ENCODE results near the gene OR5T2.
"Not testable (repeated sequence)": the region's sequence is repeated elsewhere in the genome, so short reads cannot be mapped to it uniquely, and the experiment has no call there.

Gene OR5T2

GRCh38 chr11:56234155-56234554, at the start of gene OR5T2:
Gene OR5T2, minus strand, starts transcription at chr11:56234255. Its CDS starts 1,193 bp downstream, at chr11:56233062.
- Mint-ChIP-seq H3K9me3 (ENCODE audit: low read depth) (peaks cover 8% of the 10 kb centered on the region), H3K4me1 (ENCODE audit: low read depth) (no peaks in the 10 kb centered on the region), H3K27me3 (no peaks in the 10 kb centered on the region), H3K36me3 (no peaks in the 10 kb centered on the region), H3K4me3 (no peak within 1 kb of the TSS), H3K27ac (no peak within 1 kb of the TSS)

- H3K27me3 Mint-ChIP-seq = no peaks in the 10 kb centered on the region
- no peaks in the 10 kb centered on the region for H3K4me1 Mint-ChIP-seq (ENCODE audit: low read depth)
- H3K27ac Mint-ChIP-seq = no peak within 1 kb of the TSS
- peaks cover 34% of the 10 kb centered on the region for H3K9me3 Mint-ChIP-seq (ENCODE audit: low read depth)
- H3K4me3 Mint-ChIP-seq = no peak within 1 kb of the TSS
- H3K36me3 Mint-ChIP-seq = no peaks in the 10 kb centered on the region
These were observed 39.8 kb upstream of the OR5T2 start, which contains the start of gene OR5T1 for GRCh38 chr11:56273854-56274253. Gene OR5T1, plus strand, starts transcription at chr11:56274154. Its CDS starts 1,485 bp downstream, at chr11:56275639.

GRCh38 chr11:56271092-56271491, 37.0 kb upstream of the OR5T2 start:
- Mint-ChIP-seq H3K27me3 (no peaks in the 10 kb centered on the region), H3K9me3 (ENCODE audit: low read depth) (peaks cover 33% of the 10 kb centered on the region), H3K36me3 (no peaks in the 10 kb centered on the region), H3K27ac (no peak overlapping the region), H3K4me3 (no peak overlapping the region), H3K4me1 (ENCODE audit: low read depth) (no peaks in the 10 kb centered on the region)

GRCh38 chr11:56251954-56252353, 17.9 kb upstream of the OR5T2 start, which contains the start of gene OR5T3:
Gene OR5T3, plus strand, starts transcription at chr11:56252254. Its CDS starts 0 bp downstream, at chr11:56252254.
- H3K27ac Mint-ChIP-seq = no peak within 1 kb of the TSS
- peaks cover 6% of the 10 kb centered on the region for H3K9me3 Mint-ChIP-seq (ENCODE audit: low read depth)
- H3K27me3 Mint-ChIP-seq = no peaks in the 10 kb centered on the region
- no peaks in the 10 kb centered on the region for H3K4me1 Mint-ChIP-seq (ENCODE audit: low read depth)
- no peaks in the 10 kb centered on the region for H3K36me3 Mint-ChIP-seq
- no peak within 1 kb of the TSS for H3K4me3 Mint-ChIP-seq

- H3K36me3 Mint-ChIP-seq; H3K27ac Mint-ChIP-seq; H3K27me3 Mint-ChIP-seq; H3K9me3 Mint-ChIP-seq (ENCODE audit: low read depth); H3K4me3 Mint-ChIP-seq; H3K4me1 Mint-ChIP-seq (ENCODE audit: low read depth): not testable (repeated sequence)
These were observed 14.3 kb downstream of the OR5T2 start for GRCh38 chr11:56219735-56220134.

- Mint-ChIP-seq H3K36me3 (no peaks in the 10 kb centered on the region), H3K4me1 (ENCODE audit: low read depth) (no peaks in the 10 kb centered on the region), H3K9me3 (ENCODE audit: low read depth) (peaks cover 6% of the 10 kb centered on the region), H3K4me3 (no peak overlapping the region), H3K27ac (no peak overlapping the region), H3K27me3 (no peaks in the 10 kb centered on the region)
These were observed 19.5 kb downstream of the OR5T2 start for GRCh38 chr11:56214537-56214936.

GRCh38 chr11:56207790-56208189, 26.3 kb downstream of the OR5T2 start:
- Mint-ChIP-seq H3K4me3 (no peak overlapping the region), H3K9me3 (ENCODE audit: low read depth) (peaks cover 6% of the 10 kb centered on the region), H3K4me1 (ENCODE audit: low read depth) (no peaks in the 10 kb centered on the region)

GRCh38 chr11:56197367-56197766, 36.7 kb downstream of the OR5T2 start:
- Mint-ChIP-seq H3K27ac (no peak overlapping the region), H3K27me3 (no peaks in the 10 kb centered on the region), H3K4me1 (ENCODE audit: low read depth) (no peaks in the 10 kb centered on the region), H3K4me3 (no peak overlapping the region), H3K9me3 (ENCODE audit: low read depth) (peaks cover 13% of the 10 kb centered on the region), H3K36me3 (no peaks in the 10 kb centered on the region)

More at GRCh38 chr11:56207790-56208189, 26.3 kb downstream of the OR5T2 start:
- Mint-ChIP-seq H3K27me3 (no peaks in the 10 kb centered on the region), H3K36me3 (no peaks in the 10 kb centered on the region), H3K27ac (no peak overlapping the region)

- Mint-ChIP-seq H3K9me3 (ENCODE audit: low read depth) (peaks cover 13% of the 10 kb centered on the region), H3K4me3 (no peak overlapping the region), H3K4me1 (ENCODE audit: low read depth) (no peaks in the 10 kb centered on the region), H3K27me3 (no peaks in the 10 kb centered on the region), H3K27ac (no peak overlapping the region), H3K36me3 (no peaks in the 10 kb centered on the region)
These were observed 37.4 kb downstream of the OR5T2 start for GRCh38 chr11:56196705-56197104.

GRCh38 chr11:56188602-56189001, 45.5 kb downstream of the OR5T2 start:
- Mint-ChIP-seq H3K27me3 (no peaks in the 10 kb centered on the region), H3K27ac (no peak overlapping the region), H3K4me3 (no peak overlapping the region), H3K9me3 (ENCODE audit: low read depth) (peaks cover 22% of the 10 kb centered on the region), H3K4me1 (ENCODE audit: low read depth) (no peaks in the 10 kb centered on the region), H3K36me3 (no peaks in the 10 kb centered on the region)

GRCh38 chr11:56183459-56183858, 50.6 kb downstream of the OR5T2 start:
- no peak overlapping the region for H3K4me3 Mint-ChIP-seq
- peaks cover 23% of the 10 kb centered on the region for H3K9me3 Mint-ChIP-seq (ENCODE audit: low read depth)
- H3K27ac Mint-ChIP-seq = no peak overlapping the region
- H3K27me3 Mint-ChIP-seq = no peaks in the 10 kb centered on the region
- no peaks in the 10 kb centered on the region for H3K36me3 Mint-ChIP-seq
- H3K4me1 Mint-ChIP-seq (ENCODE audit: low read depth) = no peaks in the 10 kb centered on the region
